Ovary (tissue), 9 donors: ENCODE measurements around the gene S100A2. TPM values are rescaled to one million over a fixed set of nuclear protein-coding genes. Genes with fewer than 3 reads are reported as not detected.

Experiments used
- DNase-seq, 5 donors: peaks; one replicate each; pipeline ENCODE4 v3.0.0-alpha.2; 2019 to 2020
- H3K27ac ChIP-seq, 2 donors: fragments of 200-600 bp; one replicate each; pipeline versions ENCODE4 v1.5.1 to v1.8.0; 2019 to 2022
- H3K27me3 ChIP-seq: fragments of 200-600 bp; one replicate; pipeline ENCODE4 v1.8.0; 2022
- H3K36me3 ChIP-seq: fragments of 200-600 bp; sonication (generic); one replicate; pipeline ENCODE4 v1.5.1; 2019
- H3K4me1 ChIP-seq: one replicate; pipeline ENCODE4 v1.8.1; 2013; ENCODE audit warnings: mild to moderate bottlenecking, moderate library complexity; ENCODE audit not compliant: insufficient read depth
- H3K4me3 ChIP-seq: fragments of 200-600 bp; sonication (generic); one replicate; pipeline ENCODE4 v1.5.1; 2017
- H3K9me3 ChIP-seq, 2 donors: fragments of 200-600 bp in 1 of 2; sonication (generic) in 1 of 2; one replicate each; pipeline versions ENCODE4 v1.5.1 to v1.8.1; 2013 to 2019; ENCODE audit warnings: mild to moderate bottlenecking in 1 of 2, moderate library complexity in 1 of 2
- CTCF ChIP-seq, 3 donors: fragments of 450-650 bp in 2 of 3; fragments of 200-600 bp in 1 of 3; IDR thresholded peaks; one replicate each; pipeline versions ENCODE4 v1.5.1 to v1.8.0; 2016 to 2022; ENCODE audit warnings: antibody characterized with exemption in 3 of 3, mild to moderate bottlenecking in 1 of 3
- EP300 ChIP-seq: sonication (generic); formaldehyde crosslinking; IDR thresholded peaks from one replicate; pipeline ENCODE4 v1.6.1; 2017; ENCODE audit warnings: antibody characterized with exemption
- POLR2A ChIP-seq: fragments of 450-650 bp; IDR thresholded peaks from one replicate; pipeline ENCODE4 v1.6.1; 2017; ENCODE audit warnings: antibody characterized with exemption, mild to moderate bottlenecking, moderate library complexity
- WGBS, 3 donors: extraction: QIAGEN DNeasy Blood & Tissue Kit in 1 of 3; methylation state at CpG; one replicate each; pipeline versions ENCODE4 v1.1.5 to v1.1.7; 2013 to 2017; 5-methylcytosine and 5-hydroxymethylcytosine counted together
- intact Hi-C, 4 donors: fragments of 100-400 bp; cut with DNase I; formaldehyde crosslinking; loops; one replicate each; pipeline versions ENCODE4 v1.11.0 to v1.15.1; 2022 to 2023
- polyA plus RNA-seq, 2 donors: library from polyadenylated mRNA; stranded (reverse); fragments of 200-250 nt in 1 of 2; fragments of 350-450 nt in 1 of 2; fragmentation: Illumina TruSeq in 1 of 2; extraction: RNeasy Lipid Tissue Mini Kit (QIAGEN cat#74804) in 1 of 2; gene quantifications; one replicate each; pipeline ENCODE4 v1.2.3, GENCODE V29; 2013 to 2014
- total RNA-seq, 7 donors: library from RNA; depleted of rRNA in 2 of 7; stranded (reverse); fragments of >200 nt in 2 of 7; fragmentation: NEBNext Ultra II Directional in 3 of 7; extraction: Animal tissue kit (Norgen Biotek cat#: 25700) in 3 of 7; gene quantifications; one replicate each; pipeline versions ENCODE4 v1.1.0 to v1.2.4, GENCODE V29; 2016 to 2023
- donor health status: DM: no; HTN: no; CAD: no; lungs with moderate emphysema.
- donor health status: DM: no; HTN: no; CAD: no.
- donor health status: Bipolar disorder and iron deficiency.
- donor health status: DM: yes; HTN: yes; CAD: no.
- donor health status: DM: no; HTN: no; CAD: no.
- donor health status: DM: yes; HTN: yes; CAD: no.

Gene S100A2
- total and polyA plus RNA-seq, 9 donors = 0.61 to 4.0 (median 1.8) TPM; not detected in 2

GRCh38 chr1:153552335-153552734 lies 13.3 kb downstream of the S100A2 start:
- Histone ChIP-seq H3K9me3 (no peaks in the 10 kb centered on the region), H3K36me3 (no peaks in the 10 kb centered on the region), H3K4me3 (no peak overlapping the region), H3K27me3 (no peaks in the 10 kb centered on the region), H3K27ac (no peak overlapping the region), H3K4me1 (peaks cover 23% of the 10 kb centered on the region)
- intact Hi-C loops = loop anchor here in 1 of 4 donors (10.0 kb wide), 1 partner anchor 412 kb away; the partner anchor contains the start of genes CREB3L4 and SLC39A1
- peak in 1 of 5 donors; percentile 21 for DNase-seq
- no peak for TF ChIP-seq CTCF (IDR thresholded peaks at IDR 0.05)
- no peak for TF ChIP-seq POLR2A
- no peak for TF ChIP-seq EP300
- WGBS, 3 donors = 88 to 94% (median 92%) methylated on average over 8 of the region's 8 CpGs

GRCh38 chr1:153550827-153551500 lies 14.7 kb downstream of the S100A2 start:
- H3K4me3 ChIP-seq = no peak overlapping the region
- H3K36me3 ChIP-seq = no peaks in the 10 kb centered on the region
- H3K27me3 ChIP-seq = no peaks in the 10 kb centered on the region
- H3K27ac ChIP-seq = no peak overlapping the region
- peak in 2 of 5 donors; percentile 7 to 10 for DNase-seq
- intact Hi-C loops = loop anchor here in 1 of 4 donors (10.0 kb wide), 1 partner anchor 414 kb away; the partner anchor contains the start of genes CREB3L4 and SLC39A1
- TF ChIP-seq POLR2A = no peak
- TF ChIP-seq CTCF (IDR thresholded peaks at IDR 0.05) = no peak
- TF ChIP-seq EP300 = no peak
- H3K9me3 ChIP-seq = no peaks in the 10 kb centered on the region
- peaks cover 23% of the 10 kb centered on the region for H3K4me1 ChIP-seq
- 87 to 92% (median 92%) methylated on average over 10 of the region's 10 CpGs for WGBS, 3 donors

- H3K4me1 ChIP-seq = peaks cover 28% of the 10 kb centered on the region
- no peaks in the 10 kb centered on the region for H3K36me3 ChIP-seq
- intact Hi-C loops = loop anchor here in 1 of 4 donors (10.0 kb wide), 1 partner anchor 414 kb away; the partner anchor contains the start of genes CREB3L4 and SLC39A1
- H3K9me3 ChIP-seq = no peaks in the 10 kb centered on the region
- WGBS, 3 donors = 88 to 95% (median 90%) methylated on average over 3 to 4 of the region's 4 CpGs
- no peaks in the 10 kb centered on the region for H3K27me3 ChIP-seq
- H3K4me3 ChIP-seq = no peak overlapping the region
- no peak for DNase-seq
- TF ChIP-seq EP300 = no peak
- H3K27ac ChIP-seq = no peak overlapping the region
Measured at GRCh38 chr1:153550398-153550758, 15.3 kb downstream of the S100A2 start.

GRCh38 chr1:153549741-153550397 lies 15.8 kb downstream of the S100A2 start:
- Histone ChIP-seq H3K36me3 (no peaks in the 10 kb centered on the region), H3K9me3 (no peaks in the 10 kb centered on the region), H3K4me3 (no peak overlapping the region), H3K4me1 (peaks cover 33% of the 10 kb centered on the region), H3K27ac (no peak overlapping the region), H3K27me3 (no peaks in the 10 kb centered on the region)
- no peak for TF ChIP-seq POLR2A
- TF ChIP-seq EP300 = no peak
- no peak for TF ChIP-seq CTCF (IDR thresholded peaks at IDR 0.05)
- 84 to 92% (median 92%) methylated on average over 5 to 6 of the region's 6 CpGs for WGBS, 3 donors
- peak in 2 of 5 donors; percentile 16 to 25 for DNase-seq
- intact Hi-C loops = loop anchor here in 1 of 4 donors (10.0 kb wide), 1 partner anchor 415 kb away; the partner anchor contains the start of genes CREB3L4 and SLC39A1
